H9 (cell line): ENCODE results near the gene CYTIP. TPM values are rescaled to one million over a fixed set of nuclear protein-coding genes. Genes with fewer than 3 reads are reported as not detected.

ENCODE experiments used
- DNase-seq: peaks from one replicate; pipeline ENCODE4 v3.0.0-alpha.2; 2017
- H2AFZ ChIP-seq: one replicate; pipeline ENCODE4 v1.6.1; 2013; ENCODE audit warnings: mild to moderate bottlenecking, low read length, control low read depth, moderate library complexity
- H2AK5ac ChIP-seq: 2 replicates; pipeline ENCODE4 v1.6.1; 2013; ENCODE audit warnings: low read length, control low read depth, mixed read lengths; ENCODE audit not compliant: insufficient read length
- H2BK120ac ChIP-seq: one replicate; pipeline ENCODE4 v1.6.1; 2013; ENCODE audit warnings: low read depth, mild to moderate bottlenecking, low read length, control low read depth, inconsistent platforms; ENCODE audit not compliant: poor library complexity, severe bottlenecking
- H2BK12ac ChIP-seq: 2 replicates; pipeline ENCODE4 v1.6.1; 2013; ENCODE audit warnings: low read length, control low read depth, mixed read lengths, low read depth; ENCODE audit not compliant: insufficient read length
- H2BK15ac ChIP-seq: 2 replicates; pipeline ENCODE4 v1.6.1; 2013; ENCODE audit warnings: low read depth, low read length, control low read depth
- H2BK20ac ChIP-seq: one replicate; pipeline ENCODE4 v1.6.1; 2013; ENCODE audit warnings: low read depth, mild to moderate bottlenecking, low read length, control low read depth, inconsistent platforms; ENCODE audit not compliant: poor library complexity, severe bottlenecking
- H2BK5ac ChIP-seq: 2 replicates; pipeline ENCODE4 v1.6.1; 2013; ENCODE audit warnings: low read length, control low read depth, mixed read lengths; ENCODE audit not compliant: insufficient read length
- H3K14ac ChIP-seq: 2 replicates; pipeline ENCODE4 v1.6.1; 2013; ENCODE audit warnings: low read length, control low read depth; ENCODE audit not compliant: insufficient read depth
- H3K18ac ChIP-seq: 2 replicates; pipeline ENCODE4 v1.6.1; 2013; ENCODE audit warnings: low read depth, mild to moderate bottlenecking, mixed read lengths, low read length, control low read depth; ENCODE audit not compliant: insufficient read length
- H3K23ac ChIP-seq: 2 replicates; pipeline ENCODE4 v1.6.1; 2013; ENCODE audit warnings: low read length, control low read depth, mixed read lengths, low read depth; ENCODE audit not compliant: insufficient read length
- H3K23me2 ChIP-seq: 2 replicates; pipeline ENCODE4 v1.6.1; 2013; ENCODE audit warnings: low read depth, mild to moderate bottlenecking, mixed read lengths, low read length, control low read depth; ENCODE audit not compliant: insufficient read length, poor library complexity, severe bottlenecking
- H3K27ac ChIP-seq: 2 replicates; pipeline ENCODE4 v1.5.1; 2013; ENCODE audit warnings: low read length, control low read depth, mixed read lengths, low read depth; ENCODE audit not compliant: insufficient read length
- H3K27me3 ChIP-seq: 2 replicates; pipeline ENCODE4 v1.6.1; 2013; ENCODE audit warnings: low read length, control low read depth, inconsistent platforms; ENCODE audit not compliant: insufficient read depth
- H3K4ac ChIP-seq: 2 replicates; pipeline ENCODE4 v1.6.1; 2013; ENCODE audit warnings: low read depth, mild to moderate bottlenecking, control low read depth, inconsistent platforms, low read length, moderate library complexity
- H3K4me1 ChIP-seq: 2 replicates; pipeline ENCODE4 v1.6.1; 2013; ENCODE audit warnings: low read length, control low read depth, inconsistent platforms; ENCODE audit not compliant: insufficient read depth
- H3K4me2 ChIP-seq: 2 replicates; pipeline ENCODE4 v1.6.1; 2013; ENCODE audit warnings: low read length, control low read depth, mixed read lengths; ENCODE audit not compliant: insufficient read length, insufficient read depth
- H3K56ac ChIP-seq: 2 replicates; pipeline ENCODE4 v1.6.1; 2013; ENCODE audit warnings: low read depth, mild to moderate bottlenecking, mixed read lengths, low read length, control low read depth; ENCODE audit not compliant: insufficient read length
- H3K79me1 ChIP-seq: 2 replicates; pipeline ENCODE4 v1.6.1; 2013; ENCODE audit warnings: low read depth, mild to moderate bottlenecking, moderate library complexity, low read length, control low read depth, inconsistent platforms; ENCODE audit not compliant: insufficient read depth, poor library complexity, severe bottlenecking
- H3K79me2 ChIP-seq: 2 replicates; pipeline ENCODE4 v1.6.1; 2013; ENCODE audit warnings: low read length, control low read depth, inconsistent platforms; ENCODE audit not compliant: insufficient read depth
- H3K9ac ChIP-seq: 2 replicates; pipeline ENCODE4 v1.6.1; 2013; ENCODE audit warnings: low read length, control low read depth, mixed read lengths; ENCODE audit not compliant: insufficient read length; ENCODE audit errors: extremely low read depth
- H3K9me3 ChIP-seq: one replicate; pipeline ENCODE4 v1.6.1; 2013; ENCODE audit warnings: low read depth, low read length, inconsistent platforms; ENCODE audit not compliant: control insufficient read depth
- H3T11ph ChIP-seq: one replicate; pipeline ENCODE4 v1.6.1; 2013; ENCODE audit warnings: mild to moderate bottlenecking, low read length, control low read depth, inconsistent platforms
- H4K20me1 ChIP-seq: one replicate; pipeline ENCODE4 v1.6.1; 2013; ENCODE audit not compliant: control insufficient read depth, insufficient read length, insufficient read depth
- H4K5ac ChIP-seq: 2 replicates; pipeline ENCODE4 v1.6.1; 2013; ENCODE audit warnings: low read depth, mild to moderate bottlenecking, mixed read lengths, low read length, control low read depth; ENCODE audit not compliant: insufficient read length
- H4K8ac ChIP-seq: replicated peaks from 2 replicates; pipeline ENCODE4 v1.6.1; 2013; ENCODE audit warnings: low read length, control low read depth, mixed read lengths, low read depth; ENCODE audit not compliant: insufficient read length
- H4K91ac ChIP-seq: 2 replicates; pipeline ENCODE4 v1.6.1; 2013; ENCODE audit warnings: low read depth, mild to moderate bottlenecking, moderate library complexity, mixed read lengths, low read length, control low read depth; ENCODE audit not compliant: insufficient read length
- H3K27ac Mint-ChIP-seq, 3 experiments: 2 replicates in 2 of 3; 3 replicates in 1 of 3; pipeline ENCODE4 v1.8.0; 2020 to 2021; ENCODE audit warnings: mixed read lengths in 3 of 3, mild to moderate bottlenecking in 1 of 3, moderate library complexity in 1 of 3
- H3K27me3 Mint-ChIP-seq: 2 replicates; pipeline ENCODE4 v1.8.0; 2021; ENCODE audit warnings: low read depth, mild to moderate bottlenecking, moderate library complexity, mixed read lengths
- H3K36me3 Mint-ChIP-seq, 3 experiments: 2 replicates in 2 of 3; 3 replicates in 1 of 3; pipeline ENCODE4 v1.8.0; 2020 to 2021; ENCODE audit warnings: low read depth in 3 of 3, mixed read lengths in 3 of 3; ENCODE audit not compliant: insufficient read depth in 1 of 3
- H3K4me1 Mint-ChIP-seq, 2 experiments: 2 replicates each; pipeline ENCODE4 v1.8.0; 2020; ENCODE audit warnings: mixed read lengths in 2 of 2
- H3K4me3 Mint-ChIP-seq, 2 experiments: 2 replicates in 1 of 2; 3 replicates in 1 of 2; pipeline ENCODE4 v1.8.0; 2020 to 2021; ENCODE audit warnings: mild to moderate bottlenecking in 2 of 2, mixed read lengths in 2 of 2, moderate library complexity in 1 of 2
- H3K9me3 Mint-ChIP-seq, 2 experiments: 2 replicates in 1 of 2; 3 replicates in 1 of 2; pipeline ENCODE4 v1.8.0; 2020; ENCODE audit warnings: mild to moderate bottlenecking in 2 of 2, mixed read lengths in 2 of 2, moderate library complexity in 1 of 2
- CTCF ChIP-seq: fragments of 200-600 bp; sonication (generic); conservative IDR thresholded peaks from 3 replicates; pipeline ENCODE4 v1.8.0; 2021; ENCODE audit warnings: antibody characterized with exemption, mild to moderate bottlenecking
- WGBS: extraction: QIAGEN DNeasy Blood & Tissue Kit; methylation state at CpG from one replicate; pipeline ENCODE4 v1.1.7; 2013; ENCODE audit warnings: missing lambda C conversion rate, low lambda C conversion rate, mixed read lengths; ENCODE audit not compliant: insufficient read length; ENCODE audit errors: extremely low coverage; 5-methylcytosine and 5-hydroxymethylcytosine counted together
- total RNA-seq: library from RNA; stranded (reverse); gene quantifications from 2 replicates; pipeline ENCODE4 v1.2.1, GENCODE V29; 2021

Gene CYTIP
- total RNA-seq, 1 experiment from 2014 or later, result 0.28 TPM

DNA sequence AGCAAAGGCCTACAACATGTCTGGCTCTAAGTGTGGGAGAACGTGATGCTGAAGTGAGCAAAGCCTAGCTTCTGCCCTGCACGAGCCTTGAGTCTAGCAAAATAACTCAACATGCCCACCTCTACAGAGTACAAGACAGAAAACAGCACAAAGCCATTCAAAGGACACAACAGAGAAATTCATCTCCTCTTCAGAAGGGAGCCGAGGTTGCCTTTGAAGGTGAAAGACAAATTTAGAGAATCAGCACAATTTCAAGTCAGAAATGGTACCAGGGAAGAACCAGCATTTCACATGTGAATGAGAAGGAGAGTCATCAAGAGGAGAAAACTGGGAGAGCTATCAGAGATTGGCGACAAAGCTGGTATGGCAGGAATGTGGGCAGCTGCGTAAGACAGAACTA is 21.7 kb upstream of the CYTIP start:
- no peak overlapping the region for H4K91ac ChIP-seq
- Mint-ChIP-seq H3K36me3 (no peaks in the 10 kb centered on the region), H3K27me3 (no peaks in the 10 kb centered on the region), H3K9me3 (no peaks in the 10 kb centered on the region), H3K27ac (no peak overlapping the region), H3K4me3 (no peak overlapping the region), H3K4me1 (peaks cover 8 to 9% of the 10 kb centered on the region in 2 experiments)
- H3K27me3 ChIP-seq, result no peaks in the 10 kb centered on the region
- H2BK120ac ChIP-seq, result no peak overlapping the region
- H2AFZ ChIP-seq, result no peak overlapping the region
- H3K4me1 ChIP-seq, result no peaks in the 10 kb centered on the region
- no peaks in the 10 kb centered on the region for H3K9me3 ChIP-seq
- no peak for TF ChIP-seq CTCF
- H4K20me1 ChIP-seq, result no peaks in the 10 kb centered on the region
- H3T11ph ChIP-seq, result no peak overlapping the region
- no peaks in the 10 kb centered on the region for H3K79me2 ChIP-seq
- H3K4ac ChIP-seq, result no peak overlapping the region
- no peak overlapping the region for H3K4me2 ChIP-seq
- H3K23ac ChIP-seq, result no peak overlapping the region
- no peak overlapping the region for H3K27ac ChIP-seq
- no peak overlapping the region for H2BK12ac ChIP-seq
- H4K8ac ChIP-seq, result no peak overlapping the region
- no peak overlapping the region for H2BK5ac ChIP-seq
- H3K56ac ChIP-seq, result no peak overlapping the region
- no peaks in the 10 kb centered on the region for H3K79me1 ChIP-seq
- H3K18ac ChIP-seq, result no peak overlapping the region
- no CpG with 5 or more reads among the region's 5 CpGs for WGBS
- no peaks in the 10 kb centered on the region for H3K23me2 ChIP-seq
- H3K9ac ChIP-seq, result no peak overlapping the region
- no peak overlapping the region for H2AK5ac ChIP-seq
- no peak overlapping the region for H2BK20ac ChIP-seq
- H2BK15ac ChIP-seq, result no peak overlapping the region
- H3K14ac ChIP-seq, result no peak overlapping the region
- H4K5ac ChIP-seq, result no peak overlapping the region
- no peak for DNase-seq
